Left lung (tissue), 10 donors: ENCODE data around the gene RNF10. TPM values are rescaled to one million over a fixed set of nuclear protein-coding genes. Genes with fewer than 3 reads are reported as not detected.

Experiments used
- ATAC-seq: fragments of 200-7000 bp; cut with Tn5 transposase; one replicate; pipeline ENCODE4 v1.9.1; 2020; ENCODE audit warnings: moderate library complexity
- DNase-seq, 4 donors: peaks; one replicate each; pipeline ENCODE4 v3.0.0-alpha.2; 2013 to 2020
- H3K27ac ChIP-seq, 2 donors: fragments of 200-600 bp; sonication (generic) in 1 of 2; one replicate each; pipeline versions ENCODE4 v1.5.0 to v1.8.0; 2020 to 2021
- H3K27me3 ChIP-seq, 2 donors: fragments of 200-600 bp; sonication (generic) in 1 of 2; one replicate each; pipeline versions ENCODE4 v1.5.0 to v1.8.0; 2020 to 2021
- H3K36me3 ChIP-seq, 2 donors: fragments of 200-600 bp; sonication (generic) in 1 of 2; one replicate each; pipeline versions ENCODE4 v1.5.0 to v1.8.0; 2020 to 2021
- H3K4me1 ChIP-seq, 2 donors: fragments of 200-600 bp; one replicate each; pipeline ENCODE4 v1.8.0; 2021
- H3K4me3 ChIP-seq, 2 donors: fragments of 200-600 bp; sonication (generic) in 1 of 2; one replicate each; pipeline versions ENCODE4 v1.5.0 to v1.8.0; 2020 to 2021; ENCODE audit warnings: mild to moderate bottlenecking in 1 of 2
- H3K9me3 ChIP-seq, 2 donors: fragments of 200-600 bp; sonication (generic) in 1 of 2; one replicate each; pipeline versions ENCODE4 v1.5.0 to v1.8.0; 2020 to 2021
- intact Hi-C, 2 donors: fragments of 100-400 bp; cut with DNase I; formaldehyde crosslinking; loops; one replicate each; pipeline versions ENCODE4 v1.11.2 to v1.14.2; 2022
- polyA plus RNA-seq, 6 donors: library from polyadenylated mRNA; unstranded; fragments of 120-200 nt; gene quantifications; one replicate each; pipeline ENCODE4 v1.2.1, GENCODE V29; 2013; ENCODE audit not compliant: insufficient read length in 6 of 6
- total RNA-seq, 2 donors: library from RNA; stranded (reverse); fragmentation: NEBNext Ultra II Directional; extraction: Animal tissue kit (Norgen Biotek cat#: 25700); gene quantifications; one replicate each; pipeline ENCODE4 v1.2.1, GENCODE V29; 2021
- TF ChIP-seq, protein P1 (sequence below), 2 donors: fragments of 200-600 bp; sonication (generic) in 1 of 2; IDR thresholded peaks; one replicate each; pipeline versions ENCODE4 v1.5.0 to v1.8.0; 2021; ENCODE audit warnings: antibody characterized with exemption in 2 of 2
- donor health status: DM: no; HTN: yes; CAD: no.
- donor health status: DM: no; HTN: no; CAD: no.

RNF10 gene
- total and polyA plus RNA-seq, 8 donors, result 155 to 251 (median 219) TPM

DNA sequence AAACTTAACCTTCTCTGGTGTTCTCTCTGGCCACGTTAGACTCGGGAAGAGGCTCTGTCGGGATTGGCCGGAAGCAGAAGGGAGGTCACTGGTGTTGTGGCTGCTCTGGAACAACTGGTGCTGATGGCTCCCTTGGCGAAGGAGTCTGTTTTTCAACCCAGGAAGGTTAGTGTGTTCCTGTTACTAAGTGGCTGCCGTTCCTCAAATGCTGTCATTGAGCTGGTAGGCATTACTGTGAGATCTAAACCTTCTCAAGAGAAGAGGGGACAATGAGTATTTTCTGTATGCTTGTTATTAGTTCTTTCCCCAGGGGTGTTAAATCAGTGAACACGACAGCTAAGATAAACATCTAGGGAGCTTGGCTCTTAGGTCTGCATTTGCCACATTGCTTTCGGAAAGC is 28.8 kb downstream of the RNF10 start:
- Histone ChIP-seq H3K4me3 (no peak overlapping the region), H3K36me3 (peaks cover 17 to 100% of the 10 kb centered on the region in 2 donors), H3K27ac (no peak overlapping the region), H3K4me1 (no peaks in the 10 kb centered on the region), H3K9me3 (no peaks in the 10 kb centered on the region), H3K27me3 (no peaks in the 10 kb centered on the region)
- intact Hi-C loops, result no loop called here
- ATAC-seq (no peak), DNase-seq (no peak)
- TF ChIP-seq, protein P1, sequence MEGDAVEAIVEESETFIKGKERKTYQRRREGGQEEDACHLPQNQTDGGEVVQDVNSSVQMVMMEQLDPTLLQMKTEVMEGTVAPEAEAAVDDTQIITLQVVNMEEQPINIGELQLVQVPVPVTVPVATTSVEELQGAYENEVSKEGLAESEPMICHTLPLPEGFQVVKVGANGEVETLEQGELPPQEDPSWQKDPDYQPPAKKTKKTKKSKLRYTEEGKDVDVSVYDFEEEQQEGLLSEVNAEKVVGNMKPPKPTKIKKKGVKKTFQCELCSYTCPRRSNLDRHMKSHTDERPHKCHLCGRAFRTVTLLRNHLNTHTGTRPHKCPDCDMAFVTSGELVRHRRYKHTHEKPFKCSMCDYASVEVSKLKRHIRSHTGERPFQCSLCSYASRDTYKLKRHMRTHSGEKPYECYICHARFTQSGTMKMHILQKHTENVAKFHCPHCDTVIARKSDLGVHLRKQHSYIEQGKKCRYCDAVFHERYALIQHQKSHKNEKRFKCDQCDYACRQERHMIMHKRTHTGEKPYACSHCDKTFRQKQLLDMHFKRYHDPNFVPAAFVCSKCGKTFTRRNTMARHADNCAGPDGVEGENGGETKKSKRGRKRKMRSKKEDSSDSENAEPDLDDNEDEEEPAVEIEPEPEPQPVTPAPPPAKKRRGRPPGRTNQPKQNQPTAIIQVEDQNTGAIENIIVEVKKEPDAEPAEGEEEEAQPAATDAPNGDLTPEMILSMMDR (IDR thresholded peaks at IDR 0.05), result no peak

DNA sequence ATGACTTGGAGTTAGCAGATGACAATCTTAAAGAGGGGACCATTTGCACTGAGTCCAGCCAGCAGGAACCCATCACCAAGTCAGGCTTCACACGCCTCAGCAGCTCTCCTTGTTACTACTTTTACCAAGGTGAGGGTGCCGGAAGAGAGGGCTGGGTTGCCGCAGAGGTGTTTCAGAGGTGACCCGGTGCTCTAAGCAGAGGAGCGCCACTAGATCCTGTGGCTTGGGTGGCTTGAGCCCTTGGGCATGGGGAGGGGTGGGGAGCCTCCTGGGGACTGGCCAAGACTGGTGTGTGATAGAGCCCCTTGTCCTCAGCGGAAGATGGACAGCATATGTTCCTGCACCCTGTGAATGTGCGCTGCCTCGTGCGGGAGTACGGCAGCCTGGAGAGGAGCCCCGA is 29.3 kb downstream of the RNF10 start:
- ATAC-seq (no peak), DNase-seq (no peak)
- intact Hi-C loops, result no loop called here
- H3K27ac ChIP-seq, result no peak overlapping the region
- TF ChIP-seq, protein P1 (IDR thresholded peaks at IDR 0.05), result no peak
- peaks cover 17 to 100% of the 10 kb centered on the region in 2 donors for H3K36me3 ChIP-seq
- H3K4me3 ChIP-seq, result no peak overlapping the region
- H3K9me3 ChIP-seq, result no peaks in the 10 kb centered on the region
- H3K4me1 ChIP-seq, result no peaks in the 10 kb centered on the region
- no peaks in the 10 kb centered on the region for H3K27me3 ChIP-seq

DNA sequence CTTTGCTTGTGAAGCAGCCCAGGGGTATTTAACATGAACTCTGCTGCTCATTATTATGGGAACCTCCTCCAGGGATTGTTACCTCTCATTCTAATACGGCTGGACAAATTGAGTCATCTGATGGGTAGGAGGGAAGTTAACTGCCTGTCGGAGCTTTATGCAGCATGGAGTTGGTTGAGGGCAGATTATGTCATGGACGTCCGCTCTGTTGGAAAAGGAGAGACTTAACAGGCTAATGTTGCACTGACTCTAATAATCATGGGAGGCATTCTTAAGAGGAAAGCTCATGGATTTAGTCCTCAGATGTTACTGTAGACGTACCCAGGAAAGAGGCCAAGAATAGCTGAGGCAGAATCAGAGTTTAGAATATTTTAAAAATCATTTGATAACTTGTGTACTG is 37.1 kb downstream of the RNF10 start:
- H3K4me3 ChIP-seq, result no peak overlapping the region
- intact Hi-C loops, result no loop called here
- ATAC-seq, result no peak
- H3K4me1 ChIP-seq, result no peaks in the 10 kb centered on the region
- H3K9me3 ChIP-seq, result no peaks in the 10 kb centered on the region
- H3K27me3 ChIP-seq, result no peaks in the 10 kb centered on the region
- TF ChIP-seq, protein P1 (IDR thresholded peaks at IDR 0.05), result no peak
- H3K36me3 ChIP-seq, result peaks cover 6 to 100% of the 10 kb centered on the region in 2 donors
- DNase-seq, result no peak
- H3K27ac ChIP-seq, result no peak overlapping the region

DNA sequence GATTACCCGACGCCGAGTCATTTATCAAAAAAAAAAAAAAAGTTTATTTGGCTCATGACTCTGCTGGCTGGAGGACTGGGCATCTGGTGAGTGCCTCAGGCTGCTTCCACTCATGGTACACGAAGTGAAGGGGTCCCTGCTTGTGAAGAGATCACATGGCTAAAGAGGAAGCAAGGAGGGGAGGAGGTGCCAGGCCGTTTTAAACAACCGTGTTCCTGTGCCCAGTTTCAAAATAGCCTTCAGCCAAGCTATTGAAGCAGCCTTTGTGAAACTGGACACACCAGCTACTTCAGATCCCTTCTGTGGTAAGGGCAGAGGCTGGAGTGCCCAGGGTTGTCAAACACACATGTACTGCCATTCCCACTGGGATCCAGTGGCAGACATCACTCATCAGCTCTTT is 39.4 kb downstream of the RNF10 start:
- peak overlapping the region in 1 of 2 donors; percentile 41 for H3K27ac ChIP-seq
- no peak overlapping the region for H3K4me3 ChIP-seq
- intact Hi-C loops, result no loop called here
- TF ChIP-seq, protein P1 (IDR thresholded peaks at IDR 0.05), result no peak
- no peaks in the 10 kb centered on the region for H3K9me3 ChIP-seq
- peaks cover 0 to 100% of the 10 kb centered on the region in 2 donors for H3K36me3 ChIP-seq
- ATAC-seq (no peak), DNase-seq (no peak)
- H3K27me3 ChIP-seq, result no peaks in the 10 kb centered on the region
- no peaks in the 10 kb centered on the region for H3K4me1 ChIP-seq

DNA sequence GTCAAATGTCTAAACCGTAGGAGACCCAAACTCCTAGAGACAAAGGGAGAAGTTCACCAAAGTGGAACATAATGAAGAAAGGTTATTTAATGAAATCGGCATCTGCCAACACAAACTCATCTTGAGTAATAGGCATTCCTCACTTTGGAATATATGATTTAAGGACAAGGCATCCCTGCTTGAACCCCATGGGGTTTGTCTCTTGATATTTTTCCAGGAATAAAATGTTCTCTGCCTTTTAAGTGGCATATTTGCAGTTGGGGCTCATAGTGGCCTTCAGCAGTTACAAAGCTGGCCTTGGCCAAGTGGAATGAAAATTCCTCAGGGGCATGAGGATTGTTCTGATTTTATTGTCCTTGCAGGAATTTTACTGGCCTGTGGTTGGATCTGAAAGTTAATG is 40.0 kb downstream of the RNF10 start:
- TF ChIP-seq, protein P1 (IDR thresholded peaks at IDR 0.05), result no peak
- Histone ChIP-seq H3K27me3 (no peaks in the 10 kb centered on the region), H3K27ac (peak overlapping the region in 1 of 2 donors; percentile 41), H3K4me1 (no peaks in the 10 kb centered on the region), H3K9me3 (no peaks in the 10 kb centered on the region), H3K4me3 (no peak overlapping the region), H3K36me3 (peaks cover 0 to 100% of the 10 kb centered on the region in 2 donors)
- DNase-seq (no peak), ATAC-seq (no peak)
- intact Hi-C loops, result no loop called here
